Effector CD8-positive, alpha-beta T cell (primary cell): ENCODE measurements around the gene RNF113B.

ENCODE experiments used
- DNase-seq: peaks from one replicate; lab custom pipeline; 2025; lab: John Stamatoyannopoulos, UW

The RNF113B gene

GRCh38 chr13:98141091-98141490, 36.0 kb downstream of the RNF113B start:
- DNase-seq = no peak

- no peak for DNase-seq
Measured at GRCh38 chr13:98134901-98135300, 42.2 kb downstream of the RNF113B start.

- DNase-seq = no peak
Measured at GRCh38 chr13:98133946-98134345, 43.1 kb downstream of the RNF113B start.

- no peak for DNase-seq
Measured at GRCh38 chr13:98129059-98129746, 47.9 kb downstream of the RNF113B start.
